ENCODE results near the gene ZFAND3.

The ZFAND3 gene

DNA sequence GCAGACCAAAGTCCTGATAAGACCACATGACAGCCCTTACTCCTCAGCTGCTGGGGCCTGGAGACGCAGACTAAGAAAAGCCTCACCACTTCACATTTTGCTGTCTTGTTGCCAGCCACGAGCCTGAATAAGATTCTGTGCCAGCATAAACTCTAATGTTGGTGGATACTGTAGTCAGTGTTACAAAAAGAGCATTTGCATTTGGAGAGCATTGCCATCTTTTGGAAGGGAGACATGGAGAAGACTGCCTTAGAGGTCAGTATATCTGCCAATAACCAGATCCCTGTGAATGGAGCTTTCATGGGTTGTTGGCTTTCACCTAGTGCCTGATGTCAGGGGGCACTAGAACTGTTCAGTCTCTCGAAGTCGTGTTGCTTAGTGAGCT, 315.2 kb downstream of the ZFAND3 start:
- DNase-seq (ENCODE audit: low read depth): no peak

DNA sequence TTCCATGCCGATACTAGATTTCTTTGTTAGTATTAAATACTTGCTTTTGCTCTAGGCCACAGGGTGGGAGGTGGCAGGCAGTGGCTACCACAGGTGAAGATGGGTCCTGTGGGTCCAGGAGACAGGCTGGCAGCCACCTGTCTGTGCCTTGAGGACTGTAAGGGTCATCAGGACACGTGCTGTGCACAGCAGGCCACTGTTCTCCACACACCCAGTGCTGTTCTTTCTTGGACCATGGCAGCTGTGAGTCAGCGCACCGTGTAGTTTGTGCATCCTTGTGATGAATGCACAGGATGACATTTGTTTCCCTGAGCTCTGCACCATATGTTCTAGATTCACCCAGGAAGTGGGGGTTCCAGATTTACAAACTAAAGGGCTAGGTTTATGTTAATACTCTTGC, 317.0 kb downstream of the ZFAND3 start:
- no peak for DNase-seq (ENCODE audit: low read depth)

DNA sequence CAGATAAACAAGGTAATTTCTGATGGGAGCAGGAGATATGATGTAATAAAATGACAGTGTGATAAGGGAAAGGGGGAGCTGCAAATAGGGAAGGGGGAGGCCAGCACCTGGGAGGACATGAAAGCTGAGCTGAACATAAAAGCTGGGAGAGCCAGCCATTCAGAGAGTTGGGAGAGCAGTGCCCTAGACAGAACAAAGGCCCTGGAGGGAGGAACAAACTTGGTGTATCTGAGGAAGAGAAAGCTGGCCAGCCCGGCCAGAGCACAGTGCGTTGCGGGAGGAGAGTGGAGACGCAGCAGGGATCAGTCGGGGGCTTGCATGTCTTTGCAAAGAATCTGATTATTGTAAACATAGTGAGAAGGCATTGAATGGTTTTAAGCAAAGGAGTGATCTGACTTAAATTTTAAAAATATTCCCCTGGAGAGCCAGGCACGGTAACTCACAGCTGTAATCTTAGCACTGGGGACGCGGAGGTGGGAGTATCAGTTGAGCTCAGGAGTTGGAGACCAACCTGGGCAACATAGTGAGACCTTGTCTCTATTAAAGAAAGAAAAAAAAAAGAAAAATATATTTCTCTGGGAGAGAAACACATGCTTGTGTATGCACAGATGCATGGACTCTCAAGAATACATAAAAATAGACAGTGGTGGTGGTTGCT, 318.2 kb downstream of the ZFAND3 start:
- DNase-seq (ENCODE audit: low read depth): no peak

DNA sequence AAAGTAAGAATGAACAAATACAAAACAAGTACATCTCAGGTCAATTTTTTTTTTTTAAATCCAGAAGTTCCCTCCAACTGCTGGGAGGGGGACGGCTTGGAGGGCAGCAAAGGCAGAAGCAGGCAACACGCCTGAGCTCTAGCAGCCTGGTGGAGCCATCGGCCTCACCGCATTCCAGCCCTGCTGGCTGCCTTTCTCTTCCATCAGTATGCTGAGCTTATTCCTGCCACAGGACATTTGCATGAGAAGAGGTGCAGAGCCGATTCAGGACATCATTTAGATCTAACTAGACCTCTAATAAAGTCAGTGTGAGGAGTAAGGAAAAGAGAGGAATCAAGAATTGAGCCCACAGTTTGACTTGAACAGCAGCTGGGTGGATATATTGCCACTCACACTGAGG, 318.8 kb downstream of the ZFAND3 start:
- DNase-seq (ENCODE audit: low read depth): no peak

DNA sequence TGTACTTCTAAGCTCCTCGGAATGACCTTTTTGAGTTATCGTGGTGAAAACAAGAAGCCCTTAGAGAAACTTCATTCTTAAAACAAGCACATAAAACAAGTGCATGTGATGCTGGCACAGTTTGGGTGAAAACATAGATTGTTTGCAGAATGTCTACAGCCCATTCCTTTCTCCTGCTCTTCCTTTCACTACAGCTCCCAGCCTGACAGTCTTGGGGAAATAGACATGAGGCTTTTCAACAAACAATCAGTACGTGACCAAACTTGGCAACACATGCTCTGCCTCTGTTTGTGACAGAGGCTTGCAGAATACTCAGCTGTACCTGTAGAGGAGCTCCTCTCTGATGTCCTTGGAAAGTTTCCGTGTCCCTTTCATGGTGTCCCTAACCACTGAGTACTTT, 321.6 kb downstream of the ZFAND3 start:
- no peak for DNase-seq (ENCODE audit: low read depth)

DNA sequence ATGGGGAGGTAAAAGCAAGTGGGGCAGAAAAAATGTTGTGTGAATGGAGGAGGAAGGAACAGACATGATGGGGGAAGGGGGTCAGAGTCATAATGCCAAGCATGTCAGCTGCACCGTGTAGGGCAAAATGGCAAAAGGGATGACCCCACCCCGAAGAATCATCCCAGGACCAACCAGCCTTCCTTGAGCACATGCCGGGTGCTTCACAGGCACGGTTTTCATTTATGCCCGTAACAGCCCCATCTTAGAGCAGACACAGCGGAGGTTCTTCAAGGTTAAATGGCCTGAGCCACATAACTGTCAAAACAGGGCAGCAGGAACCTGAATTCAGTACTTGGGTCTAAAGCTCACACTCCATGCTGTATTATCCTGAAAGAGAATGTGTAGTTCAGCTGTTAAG, 322.2 kb downstream of the ZFAND3 start:
- no peak for DNase-seq (ENCODE audit: low read depth)

DNA sequence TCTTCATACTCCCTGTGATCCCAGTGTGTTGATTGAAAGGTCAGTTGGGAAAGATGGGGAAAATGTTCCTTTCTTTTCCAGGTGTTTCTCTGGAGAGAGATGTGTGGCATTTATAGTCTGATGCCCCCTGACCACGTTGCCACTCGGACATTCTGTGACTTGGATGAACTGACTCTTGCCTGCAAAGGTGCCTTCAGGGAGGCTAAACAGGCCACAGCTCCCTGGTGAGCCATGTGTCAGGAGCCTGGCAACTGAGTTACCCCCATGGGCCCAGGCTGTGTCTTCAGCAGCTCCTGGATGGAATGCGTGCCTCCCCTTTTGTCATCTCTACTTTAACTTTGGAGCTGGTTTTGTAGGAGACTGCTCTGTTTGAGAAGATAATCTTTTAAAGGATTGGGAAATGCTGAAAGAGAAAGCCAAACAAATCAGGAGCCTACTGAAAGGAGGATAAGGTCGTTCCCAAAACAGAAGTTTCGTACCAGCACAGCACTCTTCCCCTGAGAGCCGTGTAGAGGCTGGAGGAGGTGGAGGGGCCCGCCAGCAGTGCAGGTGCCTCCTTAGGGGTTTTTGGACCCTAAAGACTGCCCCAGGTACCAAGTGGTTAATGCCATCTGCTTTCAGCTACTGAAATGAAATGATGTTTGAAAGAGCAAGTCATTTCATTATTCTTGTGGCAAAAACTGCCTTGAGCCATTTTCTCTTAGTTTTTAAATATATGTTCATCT, 322.8 kb downstream of the ZFAND3 start:
- no peak for DNase-seq (ENCODE audit: low read depth)

DNA sequence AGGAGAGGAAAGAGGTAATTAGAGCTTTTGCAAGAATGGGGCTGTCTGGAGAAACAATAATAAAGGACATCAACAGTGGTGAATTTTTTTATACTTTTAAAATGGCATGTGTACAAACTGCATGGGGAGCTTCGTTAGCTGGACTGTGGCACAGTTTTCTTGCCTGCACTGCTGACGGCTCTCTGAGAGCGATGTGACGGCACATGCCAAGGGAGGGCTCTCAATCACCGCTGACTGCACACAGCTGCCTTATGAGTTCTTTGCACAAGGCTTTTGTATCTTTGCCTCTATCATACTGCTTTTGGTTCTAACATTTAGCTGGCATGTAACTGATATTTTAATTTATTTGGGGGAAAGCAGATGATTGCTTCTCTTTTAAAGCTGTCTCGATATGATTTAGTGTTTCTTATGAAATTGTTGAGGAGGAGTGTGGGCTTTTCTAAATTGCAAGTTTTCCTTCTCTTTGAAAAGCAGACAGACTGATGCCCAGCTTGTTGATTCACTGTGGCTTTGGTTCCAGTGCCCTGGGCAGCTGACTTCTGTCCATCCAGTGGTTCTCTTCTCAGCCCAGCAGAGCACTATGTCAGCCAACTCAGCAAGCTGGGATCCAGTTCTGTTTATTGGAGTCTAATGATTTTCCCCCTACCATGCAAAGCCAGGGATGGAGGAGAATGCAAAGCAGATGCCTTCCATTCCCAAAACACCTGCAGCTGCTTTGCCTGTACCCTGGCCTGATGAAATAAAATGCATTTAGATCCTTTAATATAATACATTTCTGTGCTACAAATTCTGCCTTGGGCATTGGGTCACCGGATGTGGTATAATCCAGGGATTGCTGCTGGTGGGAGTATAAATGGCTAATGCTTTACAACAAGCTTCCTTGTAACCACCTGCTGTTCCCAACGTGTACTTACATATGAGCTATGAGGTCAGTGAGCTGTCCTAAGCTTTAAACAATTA, 323.9 kb downstream of the ZFAND3 start:
- DNase-seq (ENCODE audit: low read depth): no peak

DNA sequence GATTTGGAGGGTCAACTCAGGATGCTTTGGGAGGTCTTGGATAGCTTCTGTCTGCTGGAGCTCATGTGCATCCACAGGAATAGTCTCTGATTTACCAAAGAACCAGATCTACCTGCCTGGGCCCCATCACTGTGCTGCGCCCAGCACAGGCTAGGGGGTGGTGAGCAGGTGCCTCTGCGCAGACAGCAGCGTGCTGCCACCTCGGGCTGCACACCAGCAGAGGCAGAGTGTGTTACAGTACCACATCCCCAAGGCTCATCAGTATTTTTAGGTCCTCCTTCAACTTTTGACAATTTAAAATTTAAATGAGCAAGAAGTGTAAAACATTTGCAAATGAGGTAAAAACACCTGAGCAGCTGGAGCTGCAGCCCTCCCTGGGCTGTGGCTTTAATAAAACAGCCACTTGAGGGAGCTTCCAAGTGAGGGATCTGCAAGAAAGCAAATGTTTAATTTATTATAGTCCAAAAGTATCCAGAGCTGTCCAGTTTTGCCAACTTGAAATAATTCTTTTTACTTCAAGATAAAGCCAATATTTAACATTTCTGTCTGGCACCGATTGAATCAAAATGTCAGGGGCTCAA, 324.9 kb downstream of the ZFAND3 start:
- DNase-seq (ENCODE audit: low read depth): no peak

DNA sequence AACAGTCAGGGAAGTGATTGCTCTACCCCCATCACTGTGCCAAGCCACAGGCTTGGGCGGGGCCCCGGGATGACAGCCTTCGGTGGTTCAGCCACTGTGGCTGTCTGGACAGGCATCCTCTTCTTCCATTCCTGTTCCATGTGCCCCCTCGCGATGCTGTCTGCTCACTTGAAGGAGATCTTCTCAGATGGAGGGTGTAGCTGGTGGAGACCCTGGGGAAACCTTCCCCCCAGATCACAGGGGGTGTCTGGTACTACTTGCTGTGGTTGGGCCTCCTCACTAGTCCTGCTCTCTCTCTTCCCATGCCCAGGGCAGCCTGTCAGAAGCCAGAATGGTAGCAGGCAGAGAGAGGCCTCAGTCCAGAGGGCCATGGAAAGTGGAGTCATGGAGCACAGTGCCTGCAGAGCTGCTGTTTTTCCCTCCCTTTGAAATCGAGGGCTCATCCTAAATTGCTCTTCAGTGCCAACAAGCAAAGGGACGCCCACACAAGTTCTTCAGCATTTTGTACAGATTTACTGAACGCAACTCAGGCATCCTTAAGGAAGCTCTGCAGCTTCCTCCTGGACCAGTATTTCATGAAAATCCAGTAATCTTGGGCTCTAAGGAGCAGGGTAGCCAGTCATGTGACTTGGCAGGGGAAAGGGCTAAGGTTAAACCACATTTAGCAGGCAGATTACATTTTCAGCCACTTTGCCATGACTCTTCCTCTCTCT, 326.6 kb downstream of the ZFAND3 start:
- DNase-seq (ENCODE audit: low read depth): no peak

DNA sequence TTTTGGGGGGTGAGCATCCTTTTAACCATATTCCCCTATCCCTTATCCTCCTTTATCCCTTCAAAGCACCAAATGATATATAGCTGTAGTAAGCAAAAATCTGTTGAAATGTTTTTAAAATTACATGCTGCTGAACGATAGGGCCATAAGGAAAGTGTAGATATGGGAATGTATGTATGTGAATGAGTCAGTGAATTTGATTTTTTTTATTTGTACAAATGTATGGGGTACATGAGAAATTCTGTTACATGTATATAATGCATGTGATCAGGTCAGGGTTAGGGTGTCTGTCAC, 327.2 kb downstream of the ZFAND3 start:
- DNase-seq (ENCODE audit: low read depth): no peak

DNA sequence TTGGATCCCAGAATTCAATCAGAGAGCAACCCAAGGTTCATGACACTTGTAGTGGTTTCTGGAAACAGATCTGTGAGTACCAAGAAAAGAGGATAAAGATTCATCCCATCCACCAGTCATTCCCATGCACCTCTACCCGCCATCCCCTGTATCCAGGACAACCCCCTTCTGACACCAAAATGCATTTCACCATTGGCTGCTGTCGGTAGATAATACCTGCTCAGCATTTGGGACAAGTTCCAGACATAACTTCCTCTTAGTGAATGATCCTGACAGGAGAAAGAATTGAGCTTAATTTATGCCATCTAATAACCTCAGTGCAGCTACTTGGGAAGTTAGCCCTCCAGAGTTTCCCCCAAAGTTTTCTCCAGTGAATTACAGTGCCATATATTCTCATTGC, 329.1 kb downstream of the ZFAND3 start:
- DNase-seq (ENCODE audit: low read depth): no peak

DNA sequence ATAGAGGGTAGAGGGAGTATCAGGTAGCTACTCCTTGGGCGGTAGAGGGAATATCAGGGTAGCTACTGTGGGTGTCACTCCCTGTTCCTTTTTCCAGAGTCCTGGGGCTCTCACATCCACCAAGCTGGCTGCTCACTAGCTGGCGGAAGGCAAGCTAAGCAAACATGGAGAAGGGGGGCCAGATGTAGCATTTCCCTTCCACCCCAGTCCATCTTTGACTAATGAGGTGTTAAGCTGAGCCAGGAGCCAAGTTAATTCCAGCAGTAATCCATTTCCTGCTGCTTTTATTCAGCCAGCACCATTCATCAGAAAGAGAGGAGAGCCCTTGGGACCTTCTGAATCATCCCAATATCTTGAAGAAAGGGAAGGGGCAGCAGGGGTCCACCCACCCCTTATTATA, 330.0 kb downstream of the ZFAND3 start:
- DNase-seq (ENCODE audit: low read depth): no peak

DNA sequence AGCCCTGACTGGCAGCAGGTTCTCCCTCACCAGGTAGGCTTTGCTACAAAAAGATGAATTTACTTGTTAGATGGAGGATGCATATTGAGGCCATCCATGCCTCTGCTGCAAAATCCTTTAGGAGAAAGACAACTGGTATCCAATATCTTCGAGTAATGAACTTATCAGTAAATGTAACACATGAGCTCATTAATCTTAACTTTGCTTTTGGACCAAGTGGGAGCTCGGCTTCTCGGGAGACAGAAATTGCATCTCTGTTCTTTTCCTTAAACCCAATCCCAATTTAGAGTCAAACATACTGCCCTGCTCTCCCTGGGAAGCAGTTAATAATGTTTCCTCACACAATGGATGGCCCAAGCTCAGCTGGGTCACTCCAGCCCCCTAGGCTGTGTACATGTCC, 330.5 kb downstream of the ZFAND3 start:
- no peak for DNase-seq (ENCODE audit: low read depth)

DNA sequence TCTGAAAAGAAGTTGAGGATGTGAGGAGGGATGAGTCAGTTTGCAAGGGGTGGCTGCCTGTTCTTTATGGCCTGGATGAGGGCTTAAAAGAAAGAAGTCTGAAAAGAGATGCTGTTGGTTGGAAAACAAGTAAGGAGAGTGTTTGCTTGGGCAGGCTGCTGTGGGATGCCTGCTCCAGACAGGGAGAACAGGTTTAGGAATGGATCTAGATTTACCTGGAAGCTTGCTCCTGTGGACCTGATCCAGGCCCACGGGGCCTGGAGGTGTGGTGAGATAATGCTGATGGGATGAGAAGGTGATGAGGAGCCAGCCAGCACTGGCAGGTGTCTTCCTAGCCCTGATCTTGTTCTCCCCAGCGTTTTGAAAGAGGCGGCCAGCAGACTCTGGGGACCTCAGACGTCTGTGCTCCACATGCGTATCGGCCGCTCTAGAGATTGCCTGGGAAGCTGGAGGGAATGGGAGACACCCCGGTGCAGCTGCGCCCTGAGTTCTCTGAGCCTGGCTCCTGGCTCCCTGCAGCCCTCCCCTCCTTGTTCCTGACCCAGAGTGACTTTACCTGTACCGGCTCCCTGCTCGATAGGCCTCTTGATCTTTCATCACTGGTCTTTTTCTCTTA, 331.3 kb downstream of the ZFAND3 start:
- DNase-seq (ENCODE audit: low read depth): no peak

DNA sequence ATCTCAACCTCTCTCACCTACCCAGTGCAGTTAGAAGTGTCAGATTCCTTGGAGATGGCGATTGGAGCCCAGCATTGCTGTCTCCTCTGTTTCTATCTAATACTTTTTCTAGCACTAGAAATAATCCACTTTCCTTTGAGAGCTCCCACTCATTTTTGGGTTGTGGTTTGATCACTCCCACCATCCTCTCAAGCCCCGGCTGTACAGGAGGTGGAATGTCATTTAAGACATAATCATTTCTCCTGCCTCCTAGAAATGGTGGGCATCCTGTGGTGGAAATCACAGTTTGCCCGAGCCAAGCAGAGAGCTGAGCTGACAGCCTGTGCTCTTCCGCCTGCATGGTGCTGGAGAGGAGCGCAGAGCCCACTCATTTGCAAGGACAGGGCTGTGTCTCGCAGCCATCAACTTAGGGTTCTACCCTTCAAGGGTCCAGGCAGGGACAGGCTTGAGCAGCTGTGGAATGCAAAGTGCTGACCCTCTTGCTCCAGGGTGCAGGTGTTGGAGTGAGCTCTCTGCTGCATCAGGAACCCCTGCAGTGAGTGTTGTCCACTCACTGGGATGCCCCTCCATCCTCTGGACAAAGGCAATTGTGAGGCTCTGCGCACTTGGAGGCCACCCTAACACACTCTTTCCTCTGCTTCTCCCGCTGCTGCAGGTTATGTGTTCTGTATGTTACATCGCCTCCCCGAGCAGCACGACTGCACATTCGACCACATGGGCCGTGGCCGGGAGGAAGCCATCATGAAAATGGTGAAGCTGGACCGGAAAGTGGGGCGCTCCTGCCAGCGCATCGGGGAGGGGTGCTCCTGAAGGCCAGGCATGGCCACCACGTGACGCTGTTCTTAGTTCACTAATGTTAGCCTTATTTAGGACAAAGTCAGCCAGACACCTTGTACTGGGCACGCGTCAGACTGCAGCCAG, 332.3 kb downstream of the ZFAND3 start:
- DNase-seq (ENCODE audit: low read depth): no peak

DNA sequence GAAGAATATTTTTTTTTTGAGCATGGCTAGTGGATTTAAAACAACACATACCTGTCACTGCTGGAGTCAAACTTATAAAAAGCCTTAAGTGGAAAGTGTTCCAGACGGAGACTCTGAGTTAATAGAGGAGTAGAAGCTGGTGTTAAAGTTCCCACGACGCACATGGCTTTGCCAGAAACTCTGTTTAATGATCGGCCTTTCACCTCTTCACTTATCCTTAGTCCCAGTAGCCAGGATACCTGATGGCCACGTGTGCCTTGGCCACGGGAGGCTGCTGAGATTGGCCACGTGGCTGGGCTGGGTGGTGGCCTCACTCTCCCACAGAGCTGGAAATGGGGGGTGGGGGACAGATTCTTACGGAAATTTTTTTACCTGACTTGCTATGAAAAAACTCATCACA, 333.1 kb downstream of the ZFAND3 start:
- DNase-seq (ENCODE audit: low read depth): no peak

DNA sequence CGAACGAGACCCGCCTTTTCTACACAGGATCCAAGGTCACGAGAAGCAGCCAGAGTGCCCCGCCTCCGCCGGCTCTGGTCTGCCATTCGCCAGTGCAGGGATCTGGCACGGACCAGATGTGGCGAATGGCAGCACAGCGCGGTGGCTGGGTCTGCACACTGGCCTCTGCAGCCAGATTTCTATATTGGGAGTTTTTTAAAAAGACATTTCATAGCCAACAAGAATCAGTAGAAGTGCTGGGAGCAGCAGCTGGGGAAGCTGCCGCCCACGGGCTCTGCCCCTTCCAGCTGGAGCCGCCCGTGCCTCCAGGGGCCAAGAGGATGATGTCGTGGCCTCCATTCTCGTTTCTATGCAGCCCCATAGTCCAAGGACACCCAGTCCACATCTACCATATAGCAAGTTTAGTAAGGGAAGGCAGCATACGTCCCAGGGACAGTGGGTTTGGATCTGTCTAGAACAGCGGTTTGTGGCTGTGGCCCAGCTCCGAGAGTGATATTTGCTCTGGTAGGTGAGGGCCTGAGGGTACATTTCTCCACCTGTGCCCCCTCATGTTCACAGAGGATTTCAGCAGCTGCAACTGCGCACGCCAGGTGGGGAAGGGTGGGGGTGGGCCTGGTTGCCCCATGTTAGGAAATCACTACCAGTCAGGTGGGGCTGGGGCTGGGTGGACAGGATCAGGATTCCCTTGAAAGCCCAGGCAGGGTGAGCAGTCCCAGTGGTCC, 333.7 kb downstream of the ZFAND3 start:
- DNase-seq (ENCODE audit: low read depth): no peak

DNA sequence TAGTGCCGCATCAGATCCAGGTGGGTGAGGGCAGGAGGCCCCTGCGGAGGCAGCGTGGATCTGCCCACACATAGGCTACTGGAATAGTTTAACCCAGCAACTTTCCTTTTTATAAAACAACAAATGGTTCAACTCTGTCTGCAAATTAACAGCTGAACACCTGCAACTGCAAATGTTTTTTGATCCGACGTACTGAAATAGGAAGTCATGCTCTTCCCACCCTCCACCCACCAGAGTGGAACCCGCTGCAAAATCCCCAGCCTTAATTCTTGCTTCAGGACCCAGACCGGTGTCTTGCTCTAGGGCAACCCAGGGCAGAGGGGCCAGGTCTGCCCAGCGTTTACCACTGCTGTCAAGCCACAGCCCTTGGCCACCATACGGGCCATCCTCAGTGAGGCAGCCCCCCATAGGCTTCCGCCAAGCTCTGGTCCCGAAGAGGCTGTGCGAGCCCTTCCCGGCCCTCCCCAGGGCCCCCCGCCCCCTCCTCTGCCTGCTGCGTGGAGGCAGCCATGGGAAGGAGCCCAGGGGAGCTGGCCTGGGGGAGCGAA, 334.3 kb downstream of the ZFAND3 start:
- no peak for DNase-seq (ENCODE audit: low read depth)

DNA sequence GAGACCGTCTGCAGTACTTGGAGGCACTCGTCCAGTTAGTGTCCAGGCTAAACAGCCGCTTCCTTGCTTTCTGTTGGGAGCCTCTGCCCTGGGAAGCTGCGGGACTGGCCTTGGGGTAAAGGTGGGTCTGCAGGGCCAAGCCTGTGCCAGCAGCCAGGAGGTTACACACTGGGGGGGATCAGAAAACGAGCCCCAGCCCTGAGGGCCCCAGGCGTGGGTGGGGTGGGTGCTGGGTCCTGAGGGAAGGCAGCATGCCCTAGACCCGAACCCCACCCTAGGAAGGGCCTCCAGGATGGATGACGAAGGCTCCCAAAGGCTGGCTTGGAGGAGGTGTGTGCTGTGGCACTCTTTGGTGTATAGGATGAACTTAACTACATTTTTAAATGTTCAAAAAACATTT, 335.2 kb downstream of the ZFAND3 start:
- no peak for DNase-seq (ENCODE audit: low read depth)
